NCI-H2171 (cell line): ENCODE results near the gene PCSK9.
"Not testable (repeated sequence)": the region's sequence is repeated elsewhere in the genome, so short reads cannot be mapped to it uniquely, and the experiment has no call there.

Source experiments
- DNase-seq: peaks from one replicate; lab custom pipeline; 2025; lab: John Stamatoyannopoulos, UW

The PCSK9 gene

GRCh38 chr1:55081188-55081904, 42.0 kb downstream of the PCSK9 start:
- DNase-seq = no peak

GRCh38 chr1:55081905-55082296, 42.6 kb downstream of the PCSK9 start:
- DNase-seq = no peak

- no peak for DNase-seq
Measured at GRCh38 chr1:55084257-55084656, 44.9 kb downstream of the PCSK9 start.

- DNase-seq = no peak
Measured at GRCh38 chr1:55087439-55087838, 48.1 kb downstream of the PCSK9 start.

GRCh38 chr1:55088413-55088812, 49.1 kb downstream of the PCSK9 start:
- DNase-seq = no peak

GRCh38 chr1:55089683-55090082, 50.3 kb downstream of the PCSK9 start:
- no peak for DNase-seq

GRCh38 chr1:55092475-55092874, 53.1 kb downstream of the PCSK9 start:
- DNase-seq = no peak

GRCh38 chr1:55095095-55095494, 55.7 kb downstream of the PCSK9 start:
- DNase-seq = no peak

- DNase-seq = no peak
Measured at GRCh38 chr1:55103891-55104290, 64.5 kb downstream of the PCSK9 start.

GRCh38 chr1:55107101-55107500, 67.8 kb downstream of the PCSK9 start:
- DNase-seq = no peak

- DNase-seq = not testable (repeated sequence)
Measured at GRCh38 chr1:55109005-55109404, 69.7 kb downstream of the PCSK9 start.
